Neural progenitor cell (in vitro differentiated cells): ENCODE measurements around the gene FOXE3.

ENCODE experiments used
- EZH2 ChIP-seq: fragments of 200-600 bp; sonication (generic); IDR thresholded peaks from 2 replicates; pipeline ENCODE4 v1.6.1; 2017; ENCODE audit warnings: antibody characterized with exemption, mild to moderate bottlenecking, moderate library complexity
- EZH2phosphoT487 ChIP-seq: fragments of 200-600 bp; sonication (generic); IDR thresholded peaks from 2 replicates; pipeline ENCODE4 v1.6.1; 2017; ENCODE audit warnings: antibody characterized with exemption
- TF ChIP-seq, protein P1 (sequence below): fragments of 200-600 bp; sonication (generic); IDR thresholded peaks from 2 replicates; pipeline ENCODE4 v1.5.1; 2017; ENCODE audit warnings: antibody characterized with exemption, mild to moderate bottlenecking

DNA sequence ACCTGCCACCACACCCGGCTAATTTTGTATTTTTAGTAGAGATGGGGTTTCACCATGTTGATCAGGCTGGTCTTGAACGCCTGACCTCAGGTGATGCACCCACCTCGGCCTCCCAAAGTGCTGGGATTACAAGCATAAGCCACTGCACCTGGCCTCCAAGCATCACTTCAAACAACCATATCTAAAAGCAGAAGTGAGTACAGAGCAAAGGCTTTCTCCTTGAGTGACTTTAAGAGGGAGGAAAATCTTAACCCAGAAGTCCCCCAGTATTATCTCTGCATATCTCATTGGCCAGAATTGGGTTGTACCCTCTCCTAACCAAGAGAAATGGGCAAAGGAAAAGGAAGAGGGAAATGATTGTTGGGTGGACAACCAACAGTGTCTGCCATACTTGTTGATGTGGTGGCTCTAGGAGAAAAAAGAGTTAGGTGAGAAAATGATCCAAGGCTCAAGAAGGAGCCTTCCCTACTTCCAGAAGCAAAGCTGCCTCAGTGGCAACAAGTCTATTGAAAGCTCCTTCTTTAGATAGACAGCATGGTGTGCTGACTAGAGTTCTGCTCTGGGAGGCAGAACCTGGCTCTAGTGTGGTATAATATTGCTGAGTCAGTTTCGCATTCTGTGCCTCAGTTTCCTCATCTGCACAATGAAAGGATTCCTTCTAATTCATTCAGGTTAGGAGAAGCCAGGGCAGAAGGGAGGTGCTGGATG lies 16.8 kb upstream of the FOXE3 start:
- TF ChIP-seq, protein P1, sequence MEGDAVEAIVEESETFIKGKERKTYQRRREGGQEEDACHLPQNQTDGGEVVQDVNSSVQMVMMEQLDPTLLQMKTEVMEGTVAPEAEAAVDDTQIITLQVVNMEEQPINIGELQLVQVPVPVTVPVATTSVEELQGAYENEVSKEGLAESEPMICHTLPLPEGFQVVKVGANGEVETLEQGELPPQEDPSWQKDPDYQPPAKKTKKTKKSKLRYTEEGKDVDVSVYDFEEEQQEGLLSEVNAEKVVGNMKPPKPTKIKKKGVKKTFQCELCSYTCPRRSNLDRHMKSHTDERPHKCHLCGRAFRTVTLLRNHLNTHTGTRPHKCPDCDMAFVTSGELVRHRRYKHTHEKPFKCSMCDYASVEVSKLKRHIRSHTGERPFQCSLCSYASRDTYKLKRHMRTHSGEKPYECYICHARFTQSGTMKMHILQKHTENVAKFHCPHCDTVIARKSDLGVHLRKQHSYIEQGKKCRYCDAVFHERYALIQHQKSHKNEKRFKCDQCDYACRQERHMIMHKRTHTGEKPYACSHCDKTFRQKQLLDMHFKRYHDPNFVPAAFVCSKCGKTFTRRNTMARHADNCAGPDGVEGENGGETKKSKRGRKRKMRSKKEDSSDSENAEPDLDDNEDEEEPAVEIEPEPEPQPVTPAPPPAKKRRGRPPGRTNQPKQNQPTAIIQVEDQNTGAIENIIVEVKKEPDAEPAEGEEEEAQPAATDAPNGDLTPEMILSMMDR: no peak
- no peak for TF ChIP-seq EZH2phosphoT487
- TF ChIP-seq EZH2: no peak
